Left colon (tissue), 2 donors: ENCODE data around the gene MED13L. TPM values are rescaled to one million over a fixed set of nuclear protein-coding genes. Genes with fewer than 3 reads are reported as not detected.

Experiments
- ATAC-seq: fragments of 200-7000 bp; cut with Tn5 transposase; one replicate; pipeline ENCODE4 v1.9.1; 2020; ENCODE audit warnings: mild to moderate bottlenecking, moderate library complexity
- DNase-seq, 2 donors: peaks; one replicate each; pipeline ENCODE4 v3.0.0-alpha.2; 2020
- intact Hi-C, 2 donors: fragments of 100-400 bp; cut with DNase I in 1 of 2; cut with micrococcal nuclease in 1 of 2; formaldehyde crosslinking; loops; one replicate each; pipeline versions ENCODE4 v1.11.2 to v1.14.0; 2022; cut with DNase I, micrococcal nuclease
- long read RNA-seq: library from polyadenylated mRNA; unstranded; transcript quantifications from one replicate; pipeline ENCODE4 v2.0.0, GENCODE V29; 2021
- total RNA-seq, 2 donors: library from RNA; stranded (reverse); fragmentation: NEBNext Ultra II Directional; extraction: Animal tissue kit (Norgen Biotek cat#: 25700); gene quantifications; one replicate each; pipeline ENCODE4 v1.2.1, GENCODE V29; 2021
- donor health status: DM: no; HTN: no; CAD: no.
- donor health status: DM: yes; HTN: yes; CAD: no.

The MED13L gene
- total RNA-seq, result 100 to 1,000 TPM in 1 of 2 donors, 10 to 100 TPM in 1; 94.2 to 106 TPM
- long read RNA-seq, full-length matches to known transcripts, result 2 of 20 reads
- long read RNA-seq, partial matches to known transcripts, result 9 of 20 reads
- long read RNA-seq, other reads (novel, unspliced or antisense), result 9 of 20 reads

- DNase-seq (peak; percentile 86 to 87), ATAC-seq (peak; percentile 77)
- intact Hi-C loops, result no loop called here
Measured at GRCh38 chr12:116277467-116278278, at the start of gene MED13L. TSS of gene MED13L (minus strand) at chr12:116277693. CDS start at chr12:116277131, 562 bp downstream.

- DNase-seq (no peak), ATAC-seq (no peak)
- intact Hi-C loops, result no loop called here
Measured at GRCh38 chr12:116325336-116325664, 47.8 kb upstream of the MED13L start.

GRCh38 chr12:116324654-116325335 lies 47.3 kb upstream of the MED13L start:
- intact Hi-C loops, result no loop called here
- ATAC-seq, result no peak

GRCh38 chr12:116323406-116324386 lies 46.2 kb upstream of the MED13L start:
- no peak for ATAC-seq
- intact Hi-C loops, result no loop called here
- DNase-seq, result no peak

More at GRCh38 chr12:116324654-116325335, 47.3 kb upstream of the MED13L start:
- DNase-seq, result no peak

GRCh38 chr12:116321913-116322312 lies 44.4 kb upstream of the MED13L start:
- intact Hi-C loops, result no loop called here

GRCh38 chr12:116320791-116321217 lies 43.3 kb upstream of the MED13L start:
- intact Hi-C loops, result no loop called here
- DNase-seq (no peak), ATAC-seq (no peak)

More at GRCh38 chr12:116321913-116322312, 44.4 kb upstream of the MED13L start:
- ATAC-seq, result no peak
- DNase-seq, result no peak

GRCh38 chr12:116319898-116320621 lies 42.6 kb upstream of the MED13L start:
- DNase-seq (peak; percentile 23 to 58), ATAC-seq (peak; percentile 32)
- intact Hi-C loops, result no loop called here

GRCh38 chr12:116319233-116319897 lies 41.9 kb upstream of the MED13L start:
- DNase-seq, result no peak

GRCh38 chr12:116318576-116319232 lies 41.2 kb upstream of the MED13L start:
- DNase-seq (no peak), ATAC-seq (peak; percentile 15)
- intact Hi-C loops, result no loop called here

More at GRCh38 chr12:116319233-116319897, 41.9 kb upstream of the MED13L start:
- no peak for ATAC-seq
- intact Hi-C loops, result no loop called here

- DNase-seq, result no peak
- intact Hi-C loops, result no loop called here
- ATAC-seq, result peak; percentile 47
Measured at GRCh38 chr12:116317986-116318575, 40.6 kb upstream of the MED13L start.

- intact Hi-C loops, result no loop called here
- DNase-seq (no peak), ATAC-seq (no peak)
Measured at GRCh38 chr12:116317139-116317538, 39.6 kb upstream of the MED13L start.

- ATAC-seq, result no peak
- intact Hi-C loops, result no loop called here
- DNase-seq, result no peak
Measured at GRCh38 chr12:116314477-116314876, 37.0 kb upstream of the MED13L start.

GRCh38 chr12:116313194-116313927 lies 35.9 kb upstream of the MED13L start:
- DNase-seq (no peak), ATAC-seq (no peak)
- intact Hi-C loops, result no loop called here

GRCh38 chr12:116310082-116310481 lies 32.6 kb upstream of the MED13L start:
- DNase-seq (no peak), ATAC-seq (no peak)
- intact Hi-C loops, result no loop called here

GRCh38 chr12:116309343-116309742 lies 31.9 kb upstream of the MED13L start:
- intact Hi-C loops, result no loop called here
- DNase-seq (no peak), ATAC-seq (no peak)

GRCh38 chr12:116308647-116309046 lies 31.2 kb upstream of the MED13L start:
- ATAC-seq (no peak), DNase-seq (no peak)
- intact Hi-C loops, result no loop called here
